Smooth muscle cell (in vitro differentiated cells): ENCODE data around the gene ANKLE1. TPM values are rescaled to one million over a fixed set of nuclear protein-coding genes. Genes with fewer than 3 reads are reported as not detected.

Source experiments
- DNase-seq: peaks from one replicate; lab custom pipeline; 2025; ENCODE audit not compliant: unreplicated experiment; lab: John Stamatoyannopoulos, UW
- H2AFZ ChIP-seq: fragments of 200-600 bp; sonication (generic); 2 replicates; pipeline ENCODE4 v1.6.0; 2016; ENCODE audit warnings: antibody characterized with exemption, low read depth, mild to moderate bottlenecking
- H3F3A ChIP-seq: fragments of 200-600 bp; sonication (generic); 2 replicates; pipeline ENCODE4 v1.6.0; 2017; ENCODE audit warnings: antibody characterized with exemption, low read depth
- H3K27ac ChIP-seq: fragments of 200-600 bp; sonication (generic); 2 replicates; pipeline ENCODE4 v1.5.1; 2016; ENCODE audit warnings: low read depth, mild to moderate bottlenecking
- H3K27me3 ChIP-seq: fragments of 200-600 bp; sonication (generic); 2 replicates; pipeline ENCODE4 v1.6.1; 2016; ENCODE audit warnings: low read depth, mild to moderate bottlenecking
- H3K36me3 ChIP-seq: fragments of 200-600 bp; sonication (generic); 2 replicates; pipeline ENCODE4 v1.5.1; 2016; ENCODE audit warnings: low read depth
- H3K4me1 ChIP-seq: fragments of 200-600 bp; sonication (generic); 2 replicates; pipeline ENCODE4 v1.5.1; 2016; ENCODE audit warnings: low read depth
- H3K4me2 ChIP-seq: fragments of 200-600 bp; sonication (generic); 2 replicates; pipeline ENCODE4 v1.6.0; 2016; ENCODE audit warnings: mild to moderate bottlenecking
- H3K4me3 ChIP-seq: fragments of 200-600 bp; sonication (generic); 2 replicates; pipeline ENCODE4 v1.5.1; 2016; ENCODE audit warnings: mild to moderate bottlenecking
- H3K79me2 ChIP-seq: fragments of 200-600 bp; sonication (generic); 2 replicates; pipeline ENCODE4 v1.6.0; 2016; ENCODE audit warnings: low read depth, mild to moderate bottlenecking
- H3K9ac ChIP-seq: fragments of 200-600 bp; sonication (generic); 2 replicates; pipeline ENCODE4 v1.6.0; 2016; ENCODE audit warnings: low read depth
- H3K9me3 ChIP-seq: fragments of 200-600 bp; sonication (generic); replicated peaks from 2 replicates; pipeline ENCODE4 v1.5.1; 2016; ENCODE audit warnings: low read depth
- H4K20me1 ChIP-seq: fragments of 200-600 bp; sonication (generic); 2 replicates; pipeline ENCODE4 v1.6.0; 2016; ENCODE audit warnings: low read depth
- WGBS: methylation state at CpG from one replicate; pipeline ENCODE4 v1.1.7; 2016; ENCODE audit warnings: low lambda C conversion rate; 5-methylcytosine and 5-hydroxymethylcytosine counted together
- polyA plus RNA-seq: library from polyadenylated mRNA; unstranded; fragments of >200 nt; fragmentation: Nextera tagmentation; extraction: Ambion mirVana; gene quantifications from 2 replicates; pipeline ENCODE4 v1.2.1, GENCODE V29; 2016
- total RNA-seq: library from RNA; depleted of rRNA; stranded (reverse); fragments of >200 nt; gene quantifications from 2 replicates; pipeline ENCODE4 v1.2.3, GENCODE V29; 2014
- TF ChIP-seq, protein P1 (sequence below): fragments of 200-600 bp; sonication (generic); IDR thresholded peaks from 2 replicates; pipeline ENCODE4 v1.5.1; 2017; ENCODE audit warnings: borderline replicate concordance, mild to moderate bottlenecking, antibody characterized with exemption; ENCODE audit not compliant: insufficient read depth, poor library complexity, severe bottlenecking

Gene ANKLE1
- total and polyA plus RNA-seq, 2 experiments from 2014 or later = 0.36 to 0.61 TPM

DNA sequence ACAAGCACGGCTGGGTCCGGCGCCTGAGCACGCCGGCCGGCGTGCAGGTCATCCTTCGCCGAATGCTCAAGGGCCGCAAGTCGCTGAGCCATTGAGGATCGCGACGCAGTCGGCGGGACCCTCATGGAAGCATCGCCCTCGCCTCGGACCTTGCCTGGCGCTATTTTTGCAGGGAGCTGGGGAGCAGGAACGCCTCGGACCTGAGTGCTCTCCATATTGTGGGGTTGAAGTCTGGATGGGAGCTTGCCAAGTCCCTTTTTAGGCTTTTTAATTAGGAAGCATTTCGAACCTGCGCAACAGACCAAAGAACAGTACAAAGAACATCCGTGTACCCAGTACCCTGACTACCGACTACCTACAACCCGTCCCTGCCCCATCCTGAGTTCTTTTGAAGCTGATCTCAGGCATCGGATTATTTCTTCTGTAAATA, 24.6 kb downstream of the ANKLE1 start:
- H3K4me1 ChIP-seq = peaks cover 17% of the 10 kb centered on the region
- WGBS = 6% methylated on average over 28 of the region's 28 CpGs
- peaks cover 9% of the 10 kb centered on the region for H4K20me1 ChIP-seq
- H3F3A ChIP-seq = peaks cover 5% of the 10 kb centered on the region
- peak overlapping the region; percentile 84 for H2AFZ ChIP-seq
- peak overlapping the region; percentile 85 for H3K4me2 ChIP-seq
- no peak for DNase-seq
- no peaks in the 10 kb centered on the region for H3K36me3 ChIP-seq
- TF ChIP-seq, protein P1, sequence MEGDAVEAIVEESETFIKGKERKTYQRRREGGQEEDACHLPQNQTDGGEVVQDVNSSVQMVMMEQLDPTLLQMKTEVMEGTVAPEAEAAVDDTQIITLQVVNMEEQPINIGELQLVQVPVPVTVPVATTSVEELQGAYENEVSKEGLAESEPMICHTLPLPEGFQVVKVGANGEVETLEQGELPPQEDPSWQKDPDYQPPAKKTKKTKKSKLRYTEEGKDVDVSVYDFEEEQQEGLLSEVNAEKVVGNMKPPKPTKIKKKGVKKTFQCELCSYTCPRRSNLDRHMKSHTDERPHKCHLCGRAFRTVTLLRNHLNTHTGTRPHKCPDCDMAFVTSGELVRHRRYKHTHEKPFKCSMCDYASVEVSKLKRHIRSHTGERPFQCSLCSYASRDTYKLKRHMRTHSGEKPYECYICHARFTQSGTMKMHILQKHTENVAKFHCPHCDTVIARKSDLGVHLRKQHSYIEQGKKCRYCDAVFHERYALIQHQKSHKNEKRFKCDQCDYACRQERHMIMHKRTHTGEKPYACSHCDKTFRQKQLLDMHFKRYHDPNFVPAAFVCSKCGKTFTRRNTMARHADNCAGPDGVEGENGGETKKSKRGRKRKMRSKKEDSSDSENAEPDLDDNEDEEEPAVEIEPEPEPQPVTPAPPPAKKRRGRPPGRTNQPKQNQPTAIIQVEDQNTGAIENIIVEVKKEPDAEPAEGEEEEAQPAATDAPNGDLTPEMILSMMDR = no peak
- H3K4me3 ChIP-seq = peak overlapping the region; percentile 68
- H3K79me2 ChIP-seq = peaks cover 19% of the 10 kb centered on the region
- H3K9me3 ChIP-seq = no peaks in the 10 kb centered on the region
- H3K27ac ChIP-seq = peak overlapping the region; percentile 57
- H3K27me3 ChIP-seq = no peaks in the 10 kb centered on the region
- H3K9ac ChIP-seq = peak overlapping the region; percentile 13

DNA sequence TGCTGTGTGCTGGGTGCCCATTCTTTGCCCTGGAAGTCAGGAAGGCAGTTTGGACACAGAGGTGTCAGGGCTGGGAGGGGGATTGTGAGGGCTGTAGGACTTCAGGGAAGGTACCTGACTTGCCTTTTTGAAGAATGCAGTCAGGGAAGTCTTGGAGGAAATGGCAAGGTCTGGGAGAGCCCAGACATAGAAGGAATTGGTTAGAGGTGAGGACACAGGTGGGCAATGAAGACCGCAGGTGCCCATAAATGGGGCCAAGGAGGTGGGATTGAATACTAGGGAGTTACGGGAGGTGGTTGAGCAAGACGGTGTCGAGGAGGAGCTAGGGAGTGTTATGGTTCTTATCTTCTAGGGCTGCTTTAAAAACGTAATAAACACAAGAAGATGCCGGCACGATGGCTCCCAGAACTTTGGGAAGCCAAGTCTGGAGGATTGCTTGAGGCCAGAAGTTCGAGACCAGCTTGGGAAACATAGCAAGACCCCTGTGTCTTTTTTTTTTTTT, 26.2 kb downstream of the ANKLE1 start:
- no peaks in the 10 kb centered on the region for H3K9me3 ChIP-seq
- H3K4me3 ChIP-seq = no peak overlapping the region
- no peaks in the 10 kb centered on the region for H3K36me3 ChIP-seq
- H4K20me1 ChIP-seq = peaks cover 24% of the 10 kb centered on the region
- DNase-seq = no peak
- H3K27ac ChIP-seq = no peak overlapping the region
- WGBS = 88% methylated on average over 8 of the region's 8 CpGs
- H3K27me3 ChIP-seq = no peaks in the 10 kb centered on the region
- no peak overlapping the region for H3K9ac ChIP-seq
- peaks cover 5% of the 10 kb centered on the region for H3F3A ChIP-seq
- H3K4me1 ChIP-seq = peaks cover 13% of the 10 kb centered on the region
- TF ChIP-seq, protein P1 = no peak
- peaks cover 34% of the 10 kb centered on the region for H3K79me2 ChIP-seq
- no peak overlapping the region for H2AFZ ChIP-seq
- no peak overlapping the region for H3K4me2 ChIP-seq

DNA sequence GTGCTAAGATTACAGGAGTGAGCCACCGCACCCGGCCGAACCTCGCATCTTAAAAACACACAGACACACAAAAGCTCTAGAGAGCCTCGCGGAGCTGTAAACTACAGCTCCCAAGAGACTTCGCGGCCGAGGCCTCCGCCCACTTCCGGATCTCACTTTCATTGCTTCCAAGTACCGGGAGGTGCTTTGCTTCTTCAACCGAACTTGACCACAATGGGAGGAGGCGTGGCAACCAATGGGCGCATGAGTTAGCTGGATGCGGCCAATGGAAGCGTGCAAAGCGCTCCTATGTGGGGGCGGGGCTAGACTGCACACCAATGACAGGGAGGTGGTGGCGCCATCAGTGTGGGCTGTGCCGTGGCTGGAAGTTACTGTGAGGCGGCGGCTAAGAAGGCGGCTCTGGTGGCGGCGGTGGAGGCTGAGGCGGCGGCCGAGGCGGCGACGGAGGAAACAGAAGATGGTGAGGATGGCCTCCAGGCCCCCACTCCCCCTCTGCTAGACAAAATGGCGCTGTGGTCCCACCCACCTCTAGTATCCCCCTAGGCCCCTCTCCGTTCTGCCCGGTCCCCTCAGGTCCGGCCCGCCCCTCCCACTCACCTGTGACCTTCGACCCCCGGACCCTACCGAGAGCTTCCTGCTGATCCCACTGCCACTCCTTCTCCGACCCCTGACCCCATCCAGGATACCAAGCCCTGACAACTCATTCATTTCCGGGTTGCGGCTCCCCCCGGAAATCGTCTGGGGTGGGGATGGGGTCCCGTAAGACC, 27.7 kb downstream of the ANKLE1 start, which contains the start of gene DDA1:
Gene DDA1 (plus strand): TSS at position 366 of the 767 bp plus-strand sequence. CDS start 92 bp downstream, at position 458.
- peaks cover 4% of the 10 kb centered on the region for H3F3A ChIP-seq
- no peak within 1 kb of the TSS for H2AFZ ChIP-seq
- peaks cover 37% of the 10 kb centered on the region for H4K20me1 ChIP-seq
- H3K27me3 ChIP-seq = no peaks in the 10 kb centered on the region
- H3K4me3 ChIP-seq = peak within 1 kb of the TSS; percentile 97
- peak; percentile 90 for DNase-seq
- WGBS = 1% methylated on average over 42 of the region's 46 CpGs
- H3K4me1 ChIP-seq = peaks cover 13% of the 10 kb centered on the region
- peak within 1 kb of the TSS; percentile 98 for H3K9ac ChIP-seq
- TF ChIP-seq, protein P1 = no peak
- H3K9me3 ChIP-seq = no peaks in the 10 kb centered on the region
- no peaks in the 10 kb centered on the region for H3K36me3 ChIP-seq
- H3K79me2 ChIP-seq = peaks cover 36% of the 10 kb centered on the region
- peak within 1 kb of the TSS; percentile 93 for H3K27ac ChIP-seq
- peak within 1 kb of the TSS; percentile 100 for H3K4me2 ChIP-seq
